Measurements from ENCODE around the gene NEGR1.

Gene NEGR1

GRCh38 chr1:71625004-71625403, 657.3 kb downstream of the NEGR1 start:
- H3K9ac ChIP-seq (ENCODE audit: low read length in 2 of 2), result no peak overlapping the region
- no peaks in the 10 kb centered on the region for H3K27me3 ChIP-seq (ENCODE audit: control insufficient read depth in 1 of 2, insufficient read depth in 2 of 2, low read length in 2 of 2)
- H3K4me3 ChIP-seq (ENCODE audit: low read length in 2 of 2), result no peak overlapping the region
- H3K27ac ChIP-seq (ENCODE audit: low read length), result no peak overlapping the region
- H3K36me3 ChIP-seq (ENCODE audit: control insufficient read depth in 2 of 2, insufficient read depth in 2 of 2, low read length in 2 of 2), result no peaks in the 10 kb centered on the region
- H3K9me3 ChIP-seq (ENCODE audit: control insufficient read depth in 2 of 2, low read length in 2 of 2), result no peaks in the 10 kb centered on the region
- H3K4me1 ChIP-seq (ENCODE audit: control insufficient read depth, insufficient read depth, low read length), result no peaks in the 10 kb centered on the region

- Histone ChIP-seq H3K9ac (ENCODE audit: low read length in 2 of 2) (no peak overlapping the region), H3K36me3 (ENCODE audit: control insufficient read depth in 2 of 2, insufficient read depth in 2 of 2, low read length in 2 of 2) (no peaks in the 10 kb centered on the region), H3K27ac (ENCODE audit: low read length) (no peak overlapping the region), H3K27me3 (ENCODE audit: control insufficient read depth in 1 of 2, insufficient read depth in 2 of 2, low read length in 2 of 2) (no peaks in the 10 kb centered on the region), H3K9me3 (ENCODE audit: control insufficient read depth in 2 of 2, low read length in 2 of 2) (no peaks in the 10 kb centered on the region), H3K4me1 (ENCODE audit: control insufficient read depth, insufficient read depth, low read length) (no peaks in the 10 kb centered on the region), H3K4me3 (ENCODE audit: low read length in 2 of 2) (no peak overlapping the region)
Measured at GRCh38 chr1:71623888-71624287, 658.5 kb downstream of the NEGR1 start.

- no peaks in the 10 kb centered on the region for H3K9me3 ChIP-seq (ENCODE audit: control insufficient read depth in 2 of 2, low read length in 2 of 2)
- H3K27ac ChIP-seq (ENCODE audit: low read length), result no peak overlapping the region
- no peaks in the 10 kb centered on the region for H3K4me1 ChIP-seq (ENCODE audit: control insufficient read depth, insufficient read depth, low read length)
- no peaks in the 10 kb centered on the region for H3K36me3 ChIP-seq (ENCODE audit: control insufficient read depth in 2 of 2, insufficient read depth in 2 of 2, low read length in 2 of 2)
- H3K4me3 ChIP-seq (ENCODE audit: low read length in 2 of 2), result no peak overlapping the region
- H3K9ac ChIP-seq (ENCODE audit: low read length in 2 of 2), result no peak overlapping the region
- H3K27me3 ChIP-seq (ENCODE audit: control insufficient read depth in 1 of 2, insufficient read depth in 2 of 2, low read length in 2 of 2), result no peaks in the 10 kb centered on the region
Measured at GRCh38 chr1:71621785-71622184, 660.6 kb downstream of the NEGR1 start.

- Histone ChIP-seq H3K9me3 (ENCODE audit: control insufficient read depth in 2 of 2, low read length in 2 of 2) (no peaks in the 10 kb centered on the region), H3K4me3 (ENCODE audit: low read length in 2 of 2) (no peak overlapping the region), H3K27me3 (ENCODE audit: control insufficient read depth in 1 of 2, insufficient read depth in 2 of 2, low read length in 2 of 2) (no peaks in the 10 kb centered on the region), H3K36me3 (ENCODE audit: control insufficient read depth in 2 of 2, insufficient read depth in 2 of 2, low read length in 2 of 2) (no peaks in the 10 kb centered on the region), H3K9ac (ENCODE audit: low read length in 2 of 2) (no peak overlapping the region), H3K27ac (ENCODE audit: low read length) (no peak overlapping the region), H3K4me1 (ENCODE audit: control insufficient read depth, insufficient read depth, low read length) (no peaks in the 10 kb centered on the region)
Measured at GRCh38 chr1:71618766-71619530, 663.4 kb downstream of the NEGR1 start.

- Histone ChIP-seq H3K27me3 (ENCODE audit: control insufficient read depth in 1 of 2, insufficient read depth in 2 of 2, low read length in 2 of 2) (no peaks in the 10 kb centered on the region), H3K4me1 (ENCODE audit: control insufficient read depth, insufficient read depth, low read length) (no peaks in the 10 kb centered on the region), H3K9me3 (ENCODE audit: control insufficient read depth in 2 of 2, low read length in 2 of 2) (no peaks in the 10 kb centered on the region), H3K36me3 (ENCODE audit: control insufficient read depth in 2 of 2, insufficient read depth in 2 of 2, low read length in 2 of 2) (no peaks in the 10 kb centered on the region), H3K9ac (ENCODE audit: low read length in 2 of 2) (no peak overlapping the region), H3K27ac (ENCODE audit: low read length) (no peak overlapping the region), H3K4me3 (ENCODE audit: low read length in 2 of 2) (no peak overlapping the region)
Measured at GRCh38 chr1:71618191-71618590, 664.1 kb downstream of the NEGR1 start.

- Histone ChIP-seq H3K36me3 (ENCODE audit: control insufficient read depth in 2 of 2, insufficient read depth in 2 of 2, low read length in 2 of 2) (peaks cover 5 to 6% of the 10 kb centered on the region in 2 donors), H3K27ac (ENCODE audit: low read length) (no peak overlapping the region), H3K9ac (ENCODE audit: low read length in 2 of 2) (no peak overlapping the region), H3K4me1 (ENCODE audit: control insufficient read depth, insufficient read depth, low read length) (no peaks in the 10 kb centered on the region), H3K4me3 (ENCODE audit: low read length in 2 of 2) (no peak overlapping the region), H3K27me3 (ENCODE audit: control insufficient read depth in 1 of 2, insufficient read depth in 2 of 2, low read length in 2 of 2) (no peaks in the 10 kb centered on the region), H3K9me3 (ENCODE audit: control insufficient read depth in 2 of 2, low read length in 2 of 2) (peaks cover 2 to 3% of the 10 kb centered on the region in 2 donors)
Measured at GRCh38 chr1:71610476-71610875, 671.9 kb downstream of the NEGR1 start.

GRCh38 chr1:71603044-71603776, 679.1 kb downstream of the NEGR1 start:
- Histone ChIP-seq H3K4me1 (ENCODE audit: control insufficient read depth, insufficient read depth, low read length) (no peaks in the 10 kb centered on the region), H3K9me3 (ENCODE audit: control insufficient read depth in 2 of 2, low read length in 2 of 2) (peaks cover 2 to 3% of the 10 kb centered on the region in 2 donors), H3K9ac (ENCODE audit: low read length in 2 of 2) (no peak overlapping the region), H3K4me3 (ENCODE audit: low read length in 2 of 2) (no peak overlapping the region), H3K36me3 (ENCODE audit: control insufficient read depth in 2 of 2, insufficient read depth in 2 of 2, low read length in 2 of 2) (peaks cover 0 to 6% of the 10 kb centered on the region in 2 donors), H3K27ac (ENCODE audit: low read length) (no peak overlapping the region), H3K27me3 (ENCODE audit: control insufficient read depth in 1 of 2, insufficient read depth in 2 of 2, low read length in 2 of 2) (no peaks in the 10 kb centered on the region)

GRCh38 chr1:71600023-71600422, 682.3 kb downstream of the NEGR1 start:
- Histone ChIP-seq H3K27ac (ENCODE audit: low read length) (no peak overlapping the region), H3K36me3 (ENCODE audit: control insufficient read depth in 2 of 2, insufficient read depth in 2 of 2, low read length in 2 of 2) (no peaks in the 10 kb centered on the region), H3K27me3 (ENCODE audit: control insufficient read depth in 1 of 2, insufficient read depth in 2 of 2, low read length in 2 of 2) (no peaks in the 10 kb centered on the region), H3K9me3 (ENCODE audit: control insufficient read depth in 2 of 2, low read length in 2 of 2) (no peaks in the 10 kb centered on the region), H3K9ac (ENCODE audit: low read length in 2 of 2) (no peak overlapping the region), H3K4me3 (ENCODE audit: low read length in 2 of 2) (no peak overlapping the region), H3K4me1 (ENCODE audit: control insufficient read depth, insufficient read depth, low read length) (no peaks in the 10 kb centered on the region)

GRCh38 chr1:71599306-71599705, 683.0 kb downstream of the NEGR1 start:
- H3K4me1 ChIP-seq (ENCODE audit: control insufficient read depth, insufficient read depth, low read length), result no peaks in the 10 kb centered on the region

GRCh38 chr1:71593523-71593922, 688.8 kb downstream of the NEGR1 start:
- H3K4me3 ChIP-seq (ENCODE audit: low read length in 2 of 2), result no peak overlapping the region
- H3K27me3 ChIP-seq (ENCODE audit: control insufficient read depth in 1 of 2, insufficient read depth in 2 of 2, low read length in 2 of 2), result no peaks in the 10 kb centered on the region
- no peaks in the 10 kb centered on the region for H3K9me3 ChIP-seq (ENCODE audit: control insufficient read depth in 2 of 2, low read length in 2 of 2)
- H3K9ac ChIP-seq (ENCODE audit: low read length in 2 of 2), result no peak overlapping the region
- H3K27ac ChIP-seq (ENCODE audit: low read length), result no peak overlapping the region
- H3K36me3 ChIP-seq (ENCODE audit: control insufficient read depth in 2 of 2, insufficient read depth in 2 of 2, low read length in 2 of 2), result no peaks in the 10 kb centered on the region
- H3K4me1 ChIP-seq (ENCODE audit: control insufficient read depth, insufficient read depth, low read length), result no peaks in the 10 kb centered on the region

More at GRCh38 chr1:71599306-71599705, 683.0 kb downstream of the NEGR1 start:
- no peak overlapping the region for H3K4me3 ChIP-seq (ENCODE audit: low read length in 2 of 2)
- H3K9ac ChIP-seq (ENCODE audit: low read length in 2 of 2), result no peak overlapping the region
- no peaks in the 10 kb centered on the region for H3K27me3 ChIP-seq (ENCODE audit: control insufficient read depth in 1 of 2, insufficient read depth in 2 of 2, low read length in 2 of 2)
- H3K9me3 ChIP-seq (ENCODE audit: control insufficient read depth in 2 of 2, low read length in 2 of 2), result no peaks in the 10 kb centered on the region
- no peaks in the 10 kb centered on the region for H3K36me3 ChIP-seq (ENCODE audit: control insufficient read depth in 2 of 2, insufficient read depth in 2 of 2, low read length in 2 of 2)
- no peak overlapping the region for H3K27ac ChIP-seq (ENCODE audit: low read length)

Data from stomach smooth muscle (tissue), 2 donors.